Right lobe of liver (tissue), 6 donors: Measurements from ENCODE around the gene CSTB. TPM values are rescaled to one million over a fixed set of nuclear protein-coding genes. Genes with fewer than 3 reads are reported as not detected.

ENCODE experiments used
- ATAC-seq, 4 donors: fragments of 200-7000 bp; cut with Tn5 transposase; one replicate each; pipeline ENCODE4 v1.9.1; 2020; ENCODE audit warnings: mild to moderate bottlenecking in 4 of 4, moderate library complexity in 4 of 4
- DNase-seq, 3 donors: peaks; one replicate each; pipeline ENCODE4 v3.0.0-alpha.2; 2020
- H3K27ac ChIP-seq, 3 donors: fragments of 200-600 bp; one replicate each; pipeline ENCODE4 v1.8.0; 2022
- H3K27me3 ChIP-seq, 2 donors: fragments of 200-600 bp; one replicate each; pipeline ENCODE4 v1.8.0; 2022
- H3K36me3 ChIP-seq, 4 donors: fragments of 200-600 bp; sonication (generic) in 1 of 4; one replicate each; pipeline versions ENCODE4 v1.5.1 to v1.8.0; 2017 to 2022; ENCODE audit warnings: control low read depth in 1 of 4
- H3K4me1 ChIP-seq, 4 donors: fragments of 200-600 bp; sonication (generic) in 1 of 4; one replicate each; pipeline versions ENCODE4 v1.5.1 to v1.8.0; 2017 to 2022; ENCODE audit warnings: control low read depth in 1 of 4
- H3K4me3 ChIP-seq, 3 donors: fragments of 200-600 bp; one replicate each; pipeline ENCODE4 v1.8.0; 2022
- H3K9me3 ChIP-seq, 4 donors: fragments of 200-600 bp; sonication (generic) in 1 of 4; one replicate each; pipeline versions ENCODE4 v1.5.1 to v1.8.0; 2017 to 2022; ENCODE audit warnings: control low read depth in 1 of 4
- POLR2A ChIP-seq: fragments of 450-650 bp; IDR thresholded peaks from one replicate; pipeline ENCODE4 v1.6.1; 2017; ENCODE audit warnings: antibody characterized with exemption, mild to moderate bottlenecking
- WGBS: methylation state at CpG from one replicate; pipeline ENCODE4 v1.1.6; 2018; ENCODE audit warnings: low coverage, low lambda C conversion rate; ENCODE audit not compliant: insufficient coverage; ENCODE audit errors: missing lambda C conversion rate; 5-methylcytosine and 5-hydroxymethylcytosine counted together
- intact Hi-C, 2 donors: fragments of 100-400 bp; cut with DNase I; formaldehyde crosslinking; loops; one replicate each; pipeline versions ENCODE4 v1.11.2 to v1.14.1; 2022
- total RNA-seq, 6 experiments: library from RNA; depleted of rRNA in 2 of 6; stranded (reverse); fragments of >200 nt in 2 of 6; fragmentation: NEBNext Ultra II Directional in 3 of 6; extraction: Animal tissue kit (Norgen Biotek cat#: 25700) in 3 of 6; gene quantifications; one replicate each; pipeline versions ENCODE4 v1.1.0 to v1.2.4, GENCODE V29; 2016 to 2023
- TF ChIP-seq, protein P1 (sequence below), 4 donors: fragments of 200-600 bp in 3 of 4; fragments of 450-650 bp in 1 of 4; IDR thresholded peaks; one replicate each; pipeline versions ENCODE4 v1.5.1 to v1.8.0; 2016 to 2022; ENCODE audit warnings: antibody characterized with exemption in 4 of 4, mild to moderate bottlenecking in 2 of 4
- donor health status: DM: no; HTN: yes; CAD: no.
- donor health status: DM: no; HTN: no; CAD: no.
- donor health status: DM: no; HTN: no; CAD: no.
- donor health status: DM: no; HTN: yes; CAD: no.
- donor health status: DM: no; HTN: yes; CAD: no.

The CSTB gene
- total RNA-seq, 6 experiments from 2014 or later, result 16.6 to 137 (median 23.2) TPM

DNA sequence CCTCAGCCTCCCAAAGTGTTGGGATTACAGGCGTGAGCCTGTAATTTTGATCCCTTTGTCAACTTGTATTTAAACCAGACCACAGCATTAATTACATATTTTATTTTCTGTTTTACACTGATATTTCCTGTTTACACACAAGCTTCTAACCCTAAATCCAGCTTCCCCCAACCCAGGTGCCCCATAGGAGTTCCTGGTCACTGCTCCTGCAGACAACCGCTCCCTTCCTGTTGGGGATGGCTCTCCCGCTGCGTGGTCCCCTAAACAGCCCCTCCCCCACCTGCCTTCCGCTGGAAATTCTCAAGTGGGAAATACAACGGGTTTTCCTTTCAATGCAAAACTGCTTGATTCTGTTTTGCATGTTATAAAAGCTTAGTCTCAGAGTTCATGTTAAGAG is 3.7 kb downstream of the CSTB start:
- Histone ChIP-seq H3K9me3 (no peaks in the 10 kb centered on the region), H3K27ac (no peak overlapping the region), H3K36me3 (peaks cover 5 to 14% (median 13%) of the 10 kb centered on the region in 4 donors), H3K4me3 (no peak overlapping the region), H3K27me3 (no peaks in the 10 kb centered on the region), H3K4me1 (peaks cover 0 to 12% (median 5%) of the 10 kb centered on the region in 4 donors)
- DNase-seq (no peak), ATAC-seq (no peak)
- intact Hi-C loops, result loop anchor here in 1 of 2 donors (10.0 kb wide), 1 partner anchor 68 kb away; no protein-coding TSS in a partner anchor
- WGBS, result 79% methylated on average over 6 of the region's 6 CpGs
- TF ChIP-seq POLR2A, result no peak
- TF ChIP-seq, protein P1, sequence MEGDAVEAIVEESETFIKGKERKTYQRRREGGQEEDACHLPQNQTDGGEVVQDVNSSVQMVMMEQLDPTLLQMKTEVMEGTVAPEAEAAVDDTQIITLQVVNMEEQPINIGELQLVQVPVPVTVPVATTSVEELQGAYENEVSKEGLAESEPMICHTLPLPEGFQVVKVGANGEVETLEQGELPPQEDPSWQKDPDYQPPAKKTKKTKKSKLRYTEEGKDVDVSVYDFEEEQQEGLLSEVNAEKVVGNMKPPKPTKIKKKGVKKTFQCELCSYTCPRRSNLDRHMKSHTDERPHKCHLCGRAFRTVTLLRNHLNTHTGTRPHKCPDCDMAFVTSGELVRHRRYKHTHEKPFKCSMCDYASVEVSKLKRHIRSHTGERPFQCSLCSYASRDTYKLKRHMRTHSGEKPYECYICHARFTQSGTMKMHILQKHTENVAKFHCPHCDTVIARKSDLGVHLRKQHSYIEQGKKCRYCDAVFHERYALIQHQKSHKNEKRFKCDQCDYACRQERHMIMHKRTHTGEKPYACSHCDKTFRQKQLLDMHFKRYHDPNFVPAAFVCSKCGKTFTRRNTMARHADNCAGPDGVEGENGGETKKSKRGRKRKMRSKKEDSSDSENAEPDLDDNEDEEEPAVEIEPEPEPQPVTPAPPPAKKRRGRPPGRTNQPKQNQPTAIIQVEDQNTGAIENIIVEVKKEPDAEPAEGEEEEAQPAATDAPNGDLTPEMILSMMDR (IDR thresholded peaks at IDR 0.05), result no peak

DNA sequence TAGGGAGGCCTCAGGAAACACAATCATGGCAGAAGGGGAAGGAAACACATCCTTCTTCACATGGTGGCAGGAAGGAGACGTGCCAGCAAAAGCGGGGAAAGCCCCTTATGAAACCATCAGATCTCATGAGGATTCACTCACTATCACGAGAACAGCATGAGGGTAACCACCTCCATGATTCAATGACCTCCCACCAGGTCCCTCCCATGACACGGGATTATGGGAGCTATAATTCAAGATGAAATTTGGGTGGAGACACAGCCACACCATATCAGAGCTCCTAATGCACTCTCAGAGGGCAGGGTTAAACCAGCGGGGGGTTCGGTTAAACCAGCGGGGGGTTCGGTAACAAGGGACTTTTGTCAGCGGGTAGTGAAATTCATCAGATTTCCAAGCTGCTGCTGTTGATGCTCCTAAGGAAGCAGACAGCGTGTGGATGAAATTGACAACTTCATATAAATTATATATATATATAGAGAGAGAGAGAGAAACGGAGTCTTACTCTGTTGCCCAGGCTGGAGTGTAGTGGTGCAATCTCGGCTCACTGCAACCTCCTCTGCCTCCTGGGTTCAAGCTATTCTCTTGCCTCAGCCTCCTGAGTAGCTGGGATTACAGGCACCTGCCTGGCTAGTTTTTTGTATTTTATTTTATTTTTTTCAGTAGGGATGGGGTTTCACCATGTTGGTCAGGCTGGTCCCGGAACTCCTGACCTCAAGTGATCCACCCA is 4.2 kb downstream of the CSTB start:
- no peak for TF ChIP-seq POLR2A
- Histone ChIP-seq H3K27ac (no peak overlapping the region), H3K4me3 (no peak overlapping the region), H3K4me1 (peaks cover 0 to 12% (median 5%) of the 10 kb centered on the region in 4 donors), H3K9me3 (no peaks in the 10 kb centered on the region), H3K27me3 (no peaks in the 10 kb centered on the region), H3K36me3 (peaks cover 5 to 14% (median 13%) of the 10 kb centered on the region in 4 donors)
- intact Hi-C loops, result loop anchor here in 1 of 2 donors (10.0 kb wide), 1 partner anchor 67 kb away; no protein-coding TSS in a partner anchor
- 79% methylated on average over 13 of the region's 13 CpGs for WGBS
- DNase-seq (no peak), ATAC-seq (no peak)

DNA sequence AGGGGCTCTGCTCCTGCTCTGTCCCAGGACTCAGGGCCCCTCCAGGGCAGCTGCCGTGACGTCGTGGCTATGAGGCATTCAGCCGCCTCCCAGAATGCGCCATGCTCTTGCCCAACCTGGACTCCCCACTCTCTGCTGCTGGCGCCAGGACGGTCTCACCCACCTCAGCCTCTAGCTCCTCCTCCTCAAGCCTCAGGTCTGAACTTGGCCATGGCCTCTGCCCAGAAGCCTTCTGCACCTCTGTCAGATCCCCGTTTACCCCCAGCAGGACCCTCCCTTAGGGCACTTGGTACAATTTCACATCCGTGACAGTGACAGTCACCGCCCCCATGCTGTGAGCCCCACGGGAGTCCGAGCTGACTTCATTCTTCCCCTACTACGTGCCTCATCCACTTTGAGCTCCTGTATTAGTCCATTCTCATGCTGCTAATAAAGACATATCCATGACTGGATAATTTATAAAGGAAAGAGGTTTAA is 4.9 kb downstream of the CSTB start:
- H3K27ac ChIP-seq, result no peak overlapping the region
- intact Hi-C loops, result loop anchor here in 1 of 2 donors (10.0 kb wide), 1 partner anchor 66 kb away; no protein-coding TSS in a partner anchor
- H3K36me3 ChIP-seq, result peaks cover 5 to 14% (median 13%) of the 10 kb centered on the region in 4 donors
- WGBS, result 91% methylated on average over 5 of the region's 13 CpGs
- H3K4me3 ChIP-seq, result no peak overlapping the region
- ATAC-seq, result no peak
- peaks cover 0 to 12% (median 5%) of the 10 kb centered on the region in 4 donors for H3K4me1 ChIP-seq
- H3K9me3 ChIP-seq, result no peaks in the 10 kb centered on the region
- H3K27me3 ChIP-seq, result no peaks in the 10 kb centered on the region
- TF ChIP-seq POLR2A, result no peak
- TF ChIP-seq, protein P1 (IDR thresholded peaks at IDR 0.05), result no peak
- DNase-seq, result no peak

DNA sequence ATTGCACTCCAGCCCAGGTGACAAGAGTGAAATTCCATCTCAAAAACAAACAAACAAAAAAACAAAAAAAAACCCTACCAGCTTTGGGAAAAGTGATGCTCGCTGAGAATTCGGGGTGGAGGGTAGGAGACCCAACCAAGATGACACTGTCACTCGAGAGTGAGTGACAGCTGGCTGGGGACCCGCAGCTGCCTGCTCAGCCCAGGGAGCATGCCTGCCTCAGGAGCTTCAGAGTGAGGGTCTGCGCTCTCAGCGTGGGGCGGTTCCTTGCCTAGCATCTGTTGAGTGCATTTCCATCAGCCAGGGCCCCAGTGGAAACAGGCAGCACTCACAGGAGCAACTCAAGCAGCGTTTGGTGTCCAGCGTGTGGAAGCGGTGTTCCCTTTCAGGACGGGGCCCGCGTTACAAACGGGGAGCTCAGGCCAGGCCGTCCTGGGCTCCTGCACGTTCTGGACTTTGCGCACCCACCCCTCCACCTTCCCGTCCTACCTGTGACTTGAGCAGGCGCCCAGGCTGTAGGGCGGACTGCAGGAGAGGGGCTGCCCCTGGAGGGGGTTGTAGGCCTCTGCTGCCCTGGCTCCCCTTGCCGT is 5.9 kb downstream of the CSTB start:
- H3K36me3 ChIP-seq, result peaks cover 5 to 14% (median 13%) of the 10 kb centered on the region in 4 donors
- no peak overlapping the region for H3K27ac ChIP-seq
- H3K4me1 ChIP-seq, result peaks cover 0 to 8% (median 2%) of the 10 kb centered on the region in 4 donors
- 73% methylated on average over 5 of the region's 21 CpGs for WGBS
- no peaks in the 10 kb centered on the region for H3K27me3 ChIP-seq
- H3K9me3 ChIP-seq, result no peaks in the 10 kb centered on the region
- no peak for TF ChIP-seq POLR2A
- TF ChIP-seq, protein P1 (IDR thresholded peaks at IDR 0.05), result no peak
- no peak overlapping the region for H3K4me3 ChIP-seq
- intact Hi-C loops, result loop anchor here in 1 of 2 donors (10.0 kb wide), 1 partner anchor 65 kb away; no protein-coding TSS in a partner anchor
- no peak for DNase-seq
- no peak for ATAC-seq
